GM23248 (cell line): ENCODE measurements around the gene WFDC1.

Source experiments
- EZH2 ChIP-seq: fragments of 200-600 bp; sonication (generic); IDR thresholded peaks from 2 replicates; pipeline ENCODE4 v1.6.1; 2018; ENCODE audit warnings: antibody characterized with exemption, mild to moderate bottlenecking; ENCODE audit not compliant: insufficient read depth, poor library complexity, severe bottlenecking
- EZH2phosphoT487 ChIP-seq: fragments of 200-600 bp; sonication (generic); IDR thresholded peaks from 2 replicates; pipeline ENCODE4 v1.6.1; 2018; ENCODE audit warnings: antibody characterized with exemption, moderate library complexity, mild to moderate bottlenecking, low read depth; ENCODE audit not compliant: insufficient read depth

DNA sequence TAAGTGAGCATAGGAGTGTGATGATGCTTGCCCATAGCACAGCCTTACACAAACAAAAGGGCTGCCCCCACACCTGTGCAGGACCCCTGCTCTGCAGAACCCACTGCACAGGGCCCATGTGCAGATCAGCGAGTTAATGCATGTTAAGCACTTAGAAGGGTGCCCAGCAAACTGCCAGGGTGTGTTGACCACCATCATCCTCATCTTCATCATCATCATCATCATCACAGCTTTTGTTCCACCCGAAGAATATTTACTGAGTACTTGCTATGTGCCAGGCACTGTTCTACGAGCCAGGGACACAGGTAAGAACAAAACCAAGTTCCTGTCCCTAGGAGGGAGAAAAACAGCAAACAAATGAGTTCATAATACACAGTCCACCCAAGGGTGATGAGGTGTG is 11.9 kb downstream of the WFDC1 start:
- TF ChIP-seq EZH2phosphoT487 (no peak), EZH2 (no peak)
